ENCODE measurements around the gene WDR47.

DNA sequence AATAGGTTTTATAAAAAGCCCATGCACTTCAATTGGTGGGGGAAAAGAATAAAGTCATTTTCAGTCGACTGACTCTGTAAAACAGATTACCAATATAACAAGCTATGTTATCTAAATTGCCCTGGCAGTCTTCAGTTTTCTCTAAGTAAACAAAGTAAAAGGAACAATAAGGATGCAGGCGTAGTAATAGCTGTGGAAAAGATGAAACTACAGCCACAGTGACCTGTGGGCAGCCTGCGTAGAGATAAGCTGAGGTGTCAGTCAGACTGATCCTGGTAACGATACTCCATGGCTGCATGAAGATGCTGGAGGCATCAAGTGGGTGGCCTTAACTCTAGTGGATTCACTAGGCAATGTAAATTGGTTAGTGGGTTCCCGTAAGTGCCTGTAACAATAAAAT is 108.0 kb downstream of the WDR47 start:
- TF ChIP-seq CTCF (IDR thresholded peaks at IDR 0.05; ENCODE audit: low read length) (no peak), EZH2 (IDR thresholded peaks at IDR 0.05; ENCODE audit: borderline replicate concordance, low read length) (no peak)

All from OCI-LY1 (cell line).